ENCODE measurements around the gene AMPD2. TPM values are rescaled to one million over a fixed set of nuclear protein-coding genes. Genes with fewer than 3 reads are reported as not detected.

Gene AMPD2
- total and polyA plus RNA-seq, 2 of the 8 experiments (the other 6 are each of a cell fraction or from before 2014, with no cell fraction given): 37.2 to 67.7 TPM

GRCh38 chr1:109609881-109610280 lies 9.8 kb upstream of the AMPD2 start:
- H3K4me3 ChIP-seq (ENCODE audit: extremely low read depth in 1 of 4, insufficient read depth in 2 of 4, low read depth in 3 of 4, low read length in 4 of 4): no peak overlapping the region
- ChIA-PET CTCF (ENCODE audit: partially characterized antibody) (interaction anchor here (0.9 to 2.3 kb wide), 7 partner anchors 12 to 163 kb away, joined by 3 to 12 read pairs (median 3); no protein-coding TSS in a partner anchor), POLR2A (ENCODE audit: partially characterized antibody) (interaction anchor here (1.7 to 1.9 kb wide), 3 partner anchors 10 to 61 kb away, joined by 4 to 6 read pairs (median 6); partner anchors contain the start of gene GNAI3)
- no peak overlapping the region for H2BK120ac ChIP-seq (replicated peaks; ENCODE audit: low read depth, low read length)
- no peak overlapping the region for H3K9ac ChIP-seq (replicated peaks in 1 of 4; ENCODE audit: extremely low read depth in 1 of 4, low read depth in 3 of 4, low read length in 3 of 4)
- no peak overlapping the region for H3K23ac ChIP-seq (ENCODE audit: insufficient read length)
- H2BK20ac ChIP-seq (ENCODE audit: low read length): no peak overlapping the region
- H3K27ac ChIP-seq (ENCODE audit: low read depth, low read length): no peak overlapping the region
- FAIRE-seq (no peak), DNase-seq (ENCODE audit: low read depth in 1 of 2, low spot score in 2 of 2) (no peak)
- no peak overlapping the region for H2BK15ac ChIP-seq (ENCODE audit: low read length)
- WGBS, 2 experiments (ENCODE audit: extremely low coverage in 1 of 2, insufficient coverage in 1 of 2, insufficient read length in 1 of 2, insufficient replicate concordance in 2 of 2, low coverage in 1 of 2, low lambda C conversion rate in 2 of 2, missing lambda C conversion rate in 1 of 2): 95% methylated on average over 3 of the region's 3 CpGs; no CpG with 5 or more reads in 1 of the 2 experiments
- no peak overlapping the region for H2BK12ac ChIP-seq (ENCODE audit: low read depth, low read length)
- H3K56ac ChIP-seq (replicated peaks; ENCODE audit: insufficient read length, low read depth, low read length): no peak overlapping the region
- no peak overlapping the region for H2BK5ac ChIP-seq (ENCODE audit: low read depth, low read length)
- H3K79me2 ChIP-seq (ENCODE audit: control insufficient read depth in 1 of 2, insufficient read depth in 2 of 2, low read length in 2 of 2): no peaks in the 10 kb centered on the region
- no peak overlapping the region for H3K4ac ChIP-seq (replicated peaks; ENCODE audit: insufficient read length, low read depth, low read length)
- no peak overlapping the region for H3K14ac ChIP-seq (ENCODE audit: insufficient read length)
- no peaks in the 10 kb centered on the region for H3K79me1 ChIP-seq (ENCODE audit: low read depth, low read length)
- no peak overlapping the region for H4K5ac ChIP-seq (ENCODE audit: insufficient read length, low read depth, low read length)
- H3K9me3 ChIP-seq (ENCODE audit: insufficient read depth in 2 of 2, low read depth in 1 of 2, low read length in 1 of 2): no peaks in the 10 kb centered on the region
- no peak overlapping the region for H3K4me2 ChIP-seq (ENCODE audit: insufficient read depth in 1 of 2, low read depth in 2 of 2, low read length in 2 of 2)
- H3K4me1 ChIP-seq (replicated peaks in 1 of 4; ENCODE audit: control insufficient read depth in 3 of 4, insufficient read depth in 4 of 4, low read length in 3 of 4): no peaks in the 10 kb centered on the region
- H3K18ac ChIP-seq (ENCODE audit: extremely low read depth, low read length): no peak overlapping the region
- no peaks in the 10 kb centered on the region for H3K36me3 ChIP-seq (ENCODE audit: control insufficient read depth in 2 of 4, insufficient read depth in 4 of 4, low read length in 3 of 4)
- no peak overlapping the region for H2AFZ ChIP-seq (ENCODE audit: low read length)
- H4K8ac ChIP-seq (ENCODE audit: extremely low read depth, insufficient read depth, low read length): no peak overlapping the region
- H2AK5ac ChIP-seq (ENCODE audit: low read depth, low read length): no peak overlapping the region
- H3K23me2 ChIP-seq (ENCODE audit: low read depth, low read length): no peaks in the 10 kb centered on the region
- H4K91ac ChIP-seq (replicated peaks; ENCODE audit: insufficient read length, low read length): no peak overlapping the region
- H4K20me1 ChIP-seq (replicated peaks in 1 of 2; ENCODE audit: control insufficient read depth in 1 of 2, insufficient read depth in 2 of 2, low read length in 2 of 2): no peaks in the 10 kb centered on the region
- H3K27me3 ChIP-seq (replicated peaks in 1 of 4; ENCODE audit: control insufficient read depth in 3 of 4, extremely low read depth in 1 of 4, insufficient read depth in 3 of 4, low read length in 3 of 4): no peaks in the 10 kb centered on the region
- TF ChIP-seq SAP30 (IDR thresholded peaks at IDR 0.05; ENCODE audit: insufficient read depth, insufficient replicate concordance, low read length) (no peak), RAD21 (IDR thresholded peaks at IDR 0.05 in 1 of 2, conservative IDR thresholded peaks at IDR 0.05 in 1 of 2; ENCODE audit: low read depth in 2 of 2, low read length in 2 of 2) (no peak), KDM1A (IDR thresholded peaks at IDR 0.05; ENCODE audit: borderline replicate concordance, low read length) (no peak), KDM4A (IDR thresholded peaks at IDR 0.05; ENCODE audit: low read depth, low read length, severe bottlenecking) (no peak), SIN3A (conservative IDR thresholded peaks at IDR 0.05 in 1 of 2, IDR thresholded peaks at IDR 0.05 in 1 of 2; ENCODE audit: low read depth in 1 of 2, low read length in 2 of 2) (no peak), ATF2 (IDR thresholded peaks at IDR 0.05; ENCODE audit: low read length) (no peak), POLR2A (IDR thresholded peaks at IDR 0.05; ENCODE audit: control extremely low read depth in 1 of 2, low read depth in 2 of 2, low read length in 2 of 2) (no peak), CHD1 (IDR thresholded peaks at IDR 0.05; ENCODE audit: low read depth, low read length) (no peak), GTF2F1 (IDR thresholded peaks at IDR 0.05; ENCODE audit: borderline replicate concordance, low read depth, low read length) (no peak), BRCA1 (IDR thresholded peaks at IDR 0.05; ENCODE audit: low read depth, low read length) (no peak)
- TF ChIP-seq, protein P1, sequence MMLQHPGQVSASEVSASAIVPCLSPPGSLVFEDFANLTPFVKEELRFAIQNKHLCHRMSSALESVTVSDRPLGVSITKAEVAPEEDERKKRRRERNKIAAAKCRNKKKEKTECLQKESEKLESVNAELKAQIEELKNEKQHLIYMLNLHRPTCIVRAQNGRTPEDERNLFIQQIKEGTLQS (IDR thresholded peaks at IDR 0.05; ENCODE audit: insufficient read depth, low read depth, low read length): no peak

Data from H1 (cell line).